Coronary artery (tissue), 2 donors: ENCODE results near the gene SLC12A9.

Experiments
- DNase-seq: peaks from one replicate; pipeline ENCODE4 v3.0.0-alpha.2; 2017; ENCODE audit warnings: low spot score
- H3K27ac ChIP-seq, 2 donors: fragments of 200-600 bp; sonication (generic); one replicate each; pipeline ENCODE4 v1.5.1; 2016 to 2019
- H3K4me3 ChIP-seq: fragments of 200-600 bp; sonication (generic); 2 replicates; pipeline ENCODE4 v1.5.1; 2016; ENCODE audit warnings: mild to moderate bottlenecking, moderate library complexity
- CTCF ChIP-seq: fragments of 200-600 bp; sonication (generic); IDR thresholded peaks from one replicate; pipeline ENCODE4 v1.5.1; 2019; ENCODE audit warnings: antibody characterized with exemption

Gene SLC12A9

GRCh38 chr7:100855515-100855914 lies 3.0 kb downstream of the SLC12A9 start:
- TF ChIP-seq CTCF = no peak
- no peak overlapping the region for H3K4me3 ChIP-seq
- DNase-seq = no peak
- no peak overlapping the region for H3K27ac ChIP-seq

DNA sequence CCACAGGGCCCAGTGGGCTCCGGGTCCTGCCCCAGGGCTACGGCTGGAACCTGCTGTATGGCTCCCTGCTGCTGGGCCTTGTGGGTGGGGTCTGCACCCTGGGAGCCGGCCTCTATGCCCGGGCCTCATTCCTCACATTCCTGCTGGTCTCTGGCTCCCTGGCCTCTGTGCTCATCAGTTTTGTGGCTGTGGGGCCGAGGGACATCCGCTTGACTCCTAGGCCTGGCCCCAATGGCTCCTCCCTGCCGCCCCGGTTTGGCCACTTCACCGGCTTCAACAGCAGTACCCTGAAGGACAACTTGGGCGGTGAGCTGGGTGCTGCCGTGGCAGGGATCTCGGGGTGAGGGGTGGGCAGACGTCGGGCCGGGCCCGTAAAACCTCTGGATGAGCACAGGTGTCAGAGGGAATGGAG lies 4.4 kb downstream of the SLC12A9 start:
- H3K27ac ChIP-seq = no peak overlapping the region
- H3K4me3 ChIP-seq = no peak overlapping the region
- no peak for DNase-seq
- TF ChIP-seq CTCF = no peak

DNA sequence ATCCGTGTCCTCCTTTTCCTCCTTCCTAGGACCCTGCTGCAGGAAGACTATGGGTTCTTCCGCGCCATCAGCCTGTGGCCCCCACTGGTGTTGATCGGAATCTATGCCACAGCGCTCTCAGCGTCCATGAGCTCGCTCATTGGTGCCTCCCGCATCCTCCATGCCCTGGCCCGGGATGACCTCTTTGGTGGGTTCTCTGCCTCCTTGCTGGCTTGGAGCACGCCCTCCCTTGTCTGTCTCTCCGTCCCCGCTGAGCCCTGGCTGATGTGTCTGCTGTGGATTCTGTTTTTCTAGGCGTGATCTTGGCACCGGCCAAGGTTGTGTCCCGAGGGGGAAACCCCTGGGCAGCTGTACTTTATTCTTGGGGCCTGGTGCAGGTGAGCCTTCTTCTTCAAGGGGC lies 7.3 kb downstream of the SLC12A9 start:
- no peak for TF ChIP-seq CTCF
- H3K27ac ChIP-seq = no peak overlapping the region
- no peak overlapping the region for H3K4me3 ChIP-seq
- DNase-seq = no peak

GRCh38 chr7:100860702-100861615 lies 8.4 kb downstream of the SLC12A9 start:
- no peak for DNase-seq
- no peak for TF ChIP-seq CTCF
- Histone ChIP-seq H3K4me3 (no peak overlapping the region), H3K27ac (no peak overlapping the region)

- DNase-seq = no peak
- Histone ChIP-seq H3K4me3 (no peak overlapping the region), H3K27ac (no peak overlapping the region)
- no peak for TF ChIP-seq CTCF
Measured at GRCh38 chr7:100861616-100861985, 9.1 kb downstream of the SLC12A9 start.

DNA sequence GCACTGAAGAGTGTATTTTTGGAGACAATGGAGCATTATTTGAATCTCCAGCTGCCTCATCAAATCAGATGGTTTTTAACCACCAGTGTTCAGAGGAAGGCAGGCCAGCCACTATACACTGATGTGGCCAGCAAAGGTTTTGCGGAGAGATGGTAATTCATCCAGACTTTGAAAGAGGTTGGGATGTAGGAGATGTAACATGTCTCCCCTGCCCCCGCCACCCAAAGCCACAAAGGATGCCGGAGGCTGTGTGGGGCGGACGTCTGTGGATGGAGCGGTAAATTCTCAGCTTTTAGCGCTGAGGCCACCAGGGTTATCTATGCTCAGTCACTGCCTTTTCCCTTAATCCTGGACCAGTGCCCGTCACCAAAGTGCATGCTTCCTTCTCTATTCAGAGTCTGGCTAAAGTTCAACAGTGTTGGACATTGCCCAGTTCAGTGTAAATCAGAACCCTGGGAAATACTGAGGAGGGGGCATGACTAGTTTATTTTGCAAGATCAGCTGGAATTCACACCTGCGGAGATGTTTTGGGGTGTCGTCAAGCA lies 11.0 kb downstream of the SLC12A9 start:
- TF ChIP-seq CTCF = no peak
- Histone ChIP-seq H3K27ac (no peak overlapping the region), H3K4me3 (no peak overlapping the region)
- no peak for DNase-seq

DNA sequence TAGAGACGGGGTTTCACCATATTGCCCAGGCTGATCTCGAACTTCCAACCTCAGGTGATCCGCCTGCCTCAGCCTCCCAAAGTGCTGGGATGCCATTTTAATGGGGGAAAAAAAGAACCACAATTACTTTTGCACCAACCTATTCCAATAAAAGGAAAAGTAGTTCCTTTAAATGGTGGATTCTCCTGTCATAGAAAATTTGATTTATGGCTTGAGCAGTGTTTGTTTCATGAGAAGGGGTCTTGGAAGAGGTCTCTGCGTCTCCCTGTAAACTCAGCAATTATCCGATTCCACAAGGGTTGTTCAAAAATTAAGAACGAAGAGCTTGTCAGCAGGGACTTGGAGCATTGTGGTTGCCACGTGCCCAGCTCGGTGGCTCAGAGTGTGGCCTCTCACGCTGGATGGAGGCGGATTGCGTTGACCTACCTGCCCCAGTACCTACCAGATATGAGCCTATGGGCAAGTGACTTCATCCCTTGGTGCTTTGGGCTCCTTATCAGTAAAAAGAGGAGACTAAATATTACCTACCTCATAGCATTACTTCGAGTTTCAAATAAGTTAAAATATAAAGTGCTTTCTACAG lies 11.8 kb downstream of the SLC12A9 start:
- Histone ChIP-seq H3K4me3 (no peak overlapping the region), H3K27ac (no peak overlapping the region)
- DNase-seq = no peak
- no peak for TF ChIP-seq CTCF
